HG03460 (cell line): ENCODE data around the gene RSPRY1.

ENCODE experiments used
- ATAC-seq: cut with Tn5 transposase; IDR thresholded peaks from one replicate; pipeline ENCODE4 v1.9.1; 2021; ENCODE audit not compliant: unreplicated experiment

Gene RSPRY1

GRCh38 chr16:57152096-57153093 lies 33.7 kb upstream of the RSPRY1 start:
- ATAC-seq: no peak

- ATAC-seq: no peak
Measured at GRCh38 chr16:57153841-57154240, 32.3 kb upstream of the RSPRY1 start.

- no peak for ATAC-seq
Measured at GRCh38 chr16:57155702-57156350, 30.3 kb upstream of the RSPRY1 start.

DNA sequence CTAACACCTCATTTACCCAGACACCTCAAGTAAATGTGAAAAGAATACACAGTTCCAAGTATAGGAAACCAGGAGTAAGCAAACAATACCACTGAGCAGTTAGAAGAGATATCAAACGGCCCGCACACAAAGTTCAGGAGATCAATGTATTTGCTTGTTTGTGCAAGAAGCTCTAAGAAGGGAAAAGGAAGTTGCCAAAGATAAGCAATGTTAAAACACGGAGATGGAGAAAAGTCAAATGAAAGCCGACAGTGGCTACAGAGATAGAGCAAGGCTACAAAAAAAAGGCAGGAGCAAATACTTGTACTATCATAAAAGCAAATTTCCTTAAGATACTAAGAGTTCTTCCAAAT lies 29.8 kb upstream of the RSPRY1 start:
- no peak for ATAC-seq

DNA sequence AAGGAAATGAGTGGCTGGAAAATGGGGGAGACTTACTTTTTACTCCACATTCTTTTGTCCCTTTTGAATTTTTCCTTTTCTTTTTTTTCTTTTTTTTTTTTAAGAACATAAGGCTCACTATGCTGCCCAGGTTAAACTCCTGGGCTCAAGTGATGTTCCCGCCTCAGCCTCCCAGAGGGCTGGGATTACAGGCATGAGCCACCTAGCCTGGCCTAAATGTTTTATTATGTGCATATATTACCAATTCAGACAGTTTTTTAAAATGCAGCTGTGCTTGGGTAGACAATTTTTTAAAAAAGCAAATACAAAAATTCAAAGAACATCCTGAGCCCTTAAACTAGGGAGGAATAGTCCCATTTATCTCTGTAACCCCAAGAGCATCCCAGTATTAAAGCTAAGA lies 28.6 kb upstream of the RSPRY1 start:
- no peak for ATAC-seq

DNA sequence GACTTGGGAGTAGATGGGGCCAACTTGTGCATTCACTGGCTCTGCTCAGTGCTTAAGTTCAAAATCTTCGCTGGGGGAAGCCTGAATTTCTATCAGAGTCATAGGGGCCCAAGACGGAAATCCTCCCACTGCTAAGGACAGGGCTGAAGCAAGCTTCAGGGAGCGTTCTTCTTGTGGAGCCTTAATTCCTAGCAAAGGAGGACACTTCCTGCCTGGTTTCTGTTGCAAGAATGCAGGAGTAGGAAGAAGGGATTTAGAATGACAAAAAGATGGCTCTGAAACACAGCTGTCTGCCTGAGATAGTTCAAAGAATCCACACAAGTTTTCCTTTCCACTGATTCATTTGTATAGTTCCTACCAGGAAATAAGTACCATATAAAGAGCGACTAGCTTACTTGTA lies 26.7 kb upstream of the RSPRY1 start:
- ATAC-seq: no peak

DNA sequence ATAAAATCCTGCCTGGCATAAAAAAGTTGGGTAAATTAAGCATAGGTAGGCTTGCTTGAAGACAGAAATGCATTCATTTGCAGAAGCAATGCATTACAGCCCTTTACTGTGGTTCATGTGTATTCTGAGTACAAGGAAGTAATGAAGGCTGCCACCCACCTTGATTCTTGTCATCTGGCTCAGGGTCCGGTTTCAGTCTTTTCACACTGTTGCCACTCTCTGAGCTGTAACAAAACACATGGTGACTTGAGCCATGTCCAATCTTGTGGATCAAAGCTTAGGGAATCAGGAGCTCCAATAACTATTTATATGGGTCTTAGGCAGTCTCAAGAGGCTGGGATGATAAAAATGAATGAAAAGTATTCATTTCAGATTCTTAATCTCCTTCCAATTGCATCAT lies 22.3 kb upstream of the RSPRY1 start:
- no peak for ATAC-seq

DNA sequence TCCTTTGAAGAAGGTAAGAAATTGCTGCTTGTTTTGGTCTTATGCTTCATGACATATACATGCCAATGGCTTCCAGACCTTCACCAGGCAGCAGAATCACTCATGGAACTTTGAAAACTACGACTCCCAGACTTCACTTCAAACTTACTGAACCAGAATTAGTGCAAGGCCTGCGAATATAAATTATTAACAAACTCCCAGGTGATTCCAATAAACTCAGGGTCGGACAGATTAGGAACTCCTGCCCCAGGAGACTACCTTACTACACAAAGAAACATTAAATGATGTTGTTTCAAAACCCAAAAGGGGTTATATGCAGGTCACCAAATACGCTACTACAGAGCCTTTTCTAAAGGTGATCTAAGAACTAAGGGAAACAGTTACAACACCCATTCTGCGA lies 20.6 kb upstream of the RSPRY1 start:
- ATAC-seq: no peak

DNA sequence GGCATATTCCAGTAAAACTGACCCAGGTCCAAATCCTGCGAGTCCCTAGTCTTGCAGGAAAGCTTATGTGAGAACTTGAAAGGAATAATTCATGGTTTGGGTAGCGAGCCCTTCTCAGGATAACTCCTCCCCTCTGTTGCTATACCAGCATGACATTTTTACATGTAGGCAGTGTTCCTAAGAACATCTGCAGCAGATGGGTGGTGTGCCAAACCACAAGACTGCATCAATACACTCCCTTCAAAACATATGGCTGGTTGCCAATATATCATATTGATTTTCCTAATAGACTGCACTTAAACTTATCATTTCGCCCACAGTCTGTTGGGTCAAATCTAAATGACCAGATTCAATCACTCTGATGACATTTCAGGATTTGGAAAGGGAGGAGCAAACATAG lies 20.2 kb upstream of the RSPRY1 start:
- no peak for ATAC-seq

GRCh38 chr16:57166451-57166850 lies 19.7 kb upstream of the RSPRY1 start:
- ATAC-seq: no peak

GRCh38 chr16:57166951-57167350 lies 19.2 kb upstream of the RSPRY1 start:
- ATAC-seq: no peak

DNA sequence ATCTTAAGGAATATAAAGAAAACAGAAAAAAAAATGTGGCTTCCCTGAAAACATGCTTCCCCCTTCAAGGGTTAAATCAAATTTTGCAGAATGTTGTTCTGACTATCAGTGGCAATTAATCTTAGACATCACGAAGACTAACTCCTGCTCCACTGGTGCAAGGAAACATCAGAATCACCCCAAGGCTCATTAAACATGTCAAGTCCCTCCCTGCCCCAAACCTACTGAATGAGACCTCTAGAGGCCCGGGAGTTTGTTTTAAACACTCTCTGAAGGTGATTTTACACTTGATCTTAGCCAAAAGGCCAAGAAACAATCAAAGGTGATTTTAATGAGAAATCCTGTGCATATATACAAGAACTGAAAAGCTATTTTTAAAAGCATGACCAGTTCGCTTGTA lies 18.6 kb upstream of the RSPRY1 start:
- no peak for ATAC-seq

- no peak for ATAC-seq
Measured at GRCh38 chr16:57167953-57168352, 18.2 kb upstream of the RSPRY1 start.

DNA sequence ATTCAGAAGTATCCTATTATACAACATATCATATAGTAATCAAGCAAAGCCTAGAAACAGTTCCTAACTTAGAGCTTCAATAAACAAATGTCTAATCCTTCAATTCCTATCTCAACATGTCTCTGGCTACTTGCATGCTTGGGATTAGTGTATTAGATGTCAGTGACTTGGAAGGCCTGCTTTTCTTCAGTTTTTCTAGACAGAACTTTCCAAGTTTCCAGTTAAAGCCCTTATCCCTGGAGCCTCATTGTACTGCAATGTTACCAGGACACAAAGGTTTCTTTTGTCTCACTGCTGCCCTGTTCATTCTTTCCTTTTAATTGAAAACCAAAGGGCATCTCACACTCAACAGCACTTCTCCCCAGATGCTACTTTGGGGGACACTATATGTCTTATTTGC lies 16.8 kb upstream of the RSPRY1 start:
- ATAC-seq: no peak

DNA sequence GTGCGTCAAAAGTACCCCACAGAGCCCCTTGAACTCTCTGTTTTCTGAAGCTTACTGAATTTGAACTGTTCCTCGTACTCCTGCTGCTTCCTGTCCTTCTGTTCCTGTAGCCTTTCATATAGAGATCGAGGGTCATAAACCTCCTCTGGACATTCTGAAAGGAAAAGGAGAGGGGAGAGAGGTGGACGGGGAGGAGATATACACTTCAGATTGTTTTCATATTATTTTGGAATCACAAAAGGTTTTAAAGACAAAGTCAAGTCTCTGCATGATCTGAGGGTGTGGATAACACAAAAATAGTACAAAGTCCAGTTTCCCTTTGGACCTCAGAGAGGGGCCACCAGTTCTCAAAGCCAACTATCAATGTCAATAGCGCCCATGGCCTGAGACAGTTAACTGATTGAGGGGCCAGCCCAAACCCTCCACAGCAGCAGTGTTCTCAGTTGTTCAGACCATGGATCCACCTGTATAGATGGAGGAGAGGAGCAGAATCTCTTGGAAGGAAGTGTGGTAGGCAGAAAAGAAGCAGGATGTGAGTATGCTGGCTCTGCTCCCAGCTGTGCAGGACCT lies 13.3 kb upstream of the RSPRY1 start:
- ATAC-seq: no peak

- no peak for ATAC-seq
Measured at GRCh38 chr16:57175896-57176295, 10.2 kb upstream of the RSPRY1 start.

- ATAC-seq: no peak
Measured at GRCh38 chr16:57178196-57178595, 7.9 kb upstream of the RSPRY1 start.

GRCh38 chr16:57178793-57179212 lies 7.3 kb upstream of the RSPRY1 start:
- ATAC-seq: no peak

- ATAC-seq: no peak
Measured at GRCh38 chr16:57179215-57179828, 6.8 kb upstream of the RSPRY1 start.

GRCh38 chr16:57184113-57184512 lies 2.0 kb upstream of the RSPRY1 start:
- no peak for ATAC-seq

DNA sequence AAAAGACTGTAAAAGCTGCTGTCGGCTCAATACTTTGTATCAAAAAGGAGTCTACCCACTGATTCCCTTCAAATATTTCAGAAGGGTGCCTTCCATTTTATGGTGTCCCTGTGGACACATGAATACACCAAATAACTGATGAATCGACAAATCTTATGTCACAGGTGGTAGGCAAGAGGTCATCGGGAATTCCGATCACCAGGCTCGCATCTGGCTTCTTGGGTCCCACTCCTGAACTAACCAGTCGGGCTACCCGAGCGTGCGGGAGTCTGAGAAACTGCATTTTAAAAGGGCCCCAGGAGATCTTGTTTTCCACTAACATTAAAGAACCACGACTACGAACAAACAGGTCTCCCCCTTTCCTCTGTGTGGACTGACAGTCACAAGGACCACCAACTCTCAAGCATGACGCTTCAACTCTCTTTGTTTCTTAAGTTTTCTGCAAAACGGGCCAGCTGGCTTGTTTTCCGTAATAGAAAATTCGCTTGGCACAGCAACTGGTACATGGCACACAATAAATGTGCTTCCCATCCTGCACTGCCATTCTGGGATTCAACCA lies 1.2 kb upstream of the RSPRY1 start:
- no peak for ATAC-seq
